ENCODE measurements around the gene FRMD5.

DNA sequence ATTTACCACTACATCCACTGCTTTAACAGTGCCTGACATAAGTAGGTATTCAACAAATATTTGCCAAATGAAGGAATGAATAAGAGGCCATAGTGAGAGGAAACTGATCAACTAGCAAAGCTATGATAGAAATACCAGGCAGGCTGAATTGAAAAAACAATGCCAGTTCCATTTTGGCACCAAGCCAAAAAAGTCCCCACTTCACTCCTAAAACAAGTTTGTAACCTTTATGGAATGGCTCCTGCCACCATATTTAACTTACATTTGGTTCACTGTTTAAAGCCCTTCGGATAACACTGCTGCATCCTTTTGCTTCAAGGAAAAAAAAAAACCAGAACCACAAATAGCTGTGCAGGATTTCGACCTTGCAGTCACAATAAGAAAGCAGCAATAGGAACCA is 166.1 kb downstream of the FRMD5 start:
- TF ChIP-seq, protein P1, sequence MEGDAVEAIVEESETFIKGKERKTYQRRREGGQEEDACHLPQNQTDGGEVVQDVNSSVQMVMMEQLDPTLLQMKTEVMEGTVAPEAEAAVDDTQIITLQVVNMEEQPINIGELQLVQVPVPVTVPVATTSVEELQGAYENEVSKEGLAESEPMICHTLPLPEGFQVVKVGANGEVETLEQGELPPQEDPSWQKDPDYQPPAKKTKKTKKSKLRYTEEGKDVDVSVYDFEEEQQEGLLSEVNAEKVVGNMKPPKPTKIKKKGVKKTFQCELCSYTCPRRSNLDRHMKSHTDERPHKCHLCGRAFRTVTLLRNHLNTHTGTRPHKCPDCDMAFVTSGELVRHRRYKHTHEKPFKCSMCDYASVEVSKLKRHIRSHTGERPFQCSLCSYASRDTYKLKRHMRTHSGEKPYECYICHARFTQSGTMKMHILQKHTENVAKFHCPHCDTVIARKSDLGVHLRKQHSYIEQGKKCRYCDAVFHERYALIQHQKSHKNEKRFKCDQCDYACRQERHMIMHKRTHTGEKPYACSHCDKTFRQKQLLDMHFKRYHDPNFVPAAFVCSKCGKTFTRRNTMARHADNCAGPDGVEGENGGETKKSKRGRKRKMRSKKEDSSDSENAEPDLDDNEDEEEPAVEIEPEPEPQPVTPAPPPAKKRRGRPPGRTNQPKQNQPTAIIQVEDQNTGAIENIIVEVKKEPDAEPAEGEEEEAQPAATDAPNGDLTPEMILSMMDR (conservative IDR thresholded peaks at IDR 0.05; ENCODE audit: low read depth in 2 of 2): no peak
- TF ChIP-seq EZH2 (IDR thresholded peaks at IDR 0.05; ENCODE audit: low read depth, unreplicated experiment): no peak
- no peak for TF ChIP-seq POLR2AphosphoS5 (IDR thresholded peaks at IDR 0.05; ENCODE audit: low read depth)
- no peak for TF ChIP-seq CREB1 (CRISPR knock-in tag; IDR thresholded peaks at IDR 0.05; ENCODE audit: low read depth)

Measured in GM23338 (cell line).